DMS53 treated with DMSO at 0.1 percent for 48 hours (cell line): ENCODE data around the gene FMNL3.

ENCODE experiments used
- DNase-seq: peaks from one replicate; lab custom pipeline; 2025; ENCODE audit not compliant: unreplicated experiment; lab: John Stamatoyannopoulos, UW

Gene FMNL3

DNA sequence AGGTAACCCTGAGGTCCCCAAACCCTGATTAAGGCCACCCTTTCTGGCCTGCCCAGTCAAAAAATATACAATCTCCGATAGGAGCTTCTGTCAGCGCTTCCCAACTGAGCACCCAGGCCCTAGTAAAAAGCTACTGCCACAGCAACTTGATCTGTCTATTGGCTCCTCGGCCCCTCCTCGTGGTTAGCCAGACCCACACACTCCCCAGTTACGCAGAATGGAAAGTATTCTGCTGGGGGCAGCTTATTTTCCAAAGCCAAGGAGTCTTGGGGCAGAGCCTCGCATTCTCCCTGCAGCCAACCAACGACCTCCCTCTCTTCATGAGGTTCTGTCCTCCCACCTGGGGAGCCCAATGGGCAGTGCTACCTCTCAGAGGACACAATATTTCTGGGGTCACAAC lies 32.1 kb downstream of the FMNL3 start:
- DNase-seq = no peak

- no peak for DNase-seq
Observed at GRCh38 chr12:49674318-49674981, 32.8 kb downstream of the FMNL3 start.

DNA sequence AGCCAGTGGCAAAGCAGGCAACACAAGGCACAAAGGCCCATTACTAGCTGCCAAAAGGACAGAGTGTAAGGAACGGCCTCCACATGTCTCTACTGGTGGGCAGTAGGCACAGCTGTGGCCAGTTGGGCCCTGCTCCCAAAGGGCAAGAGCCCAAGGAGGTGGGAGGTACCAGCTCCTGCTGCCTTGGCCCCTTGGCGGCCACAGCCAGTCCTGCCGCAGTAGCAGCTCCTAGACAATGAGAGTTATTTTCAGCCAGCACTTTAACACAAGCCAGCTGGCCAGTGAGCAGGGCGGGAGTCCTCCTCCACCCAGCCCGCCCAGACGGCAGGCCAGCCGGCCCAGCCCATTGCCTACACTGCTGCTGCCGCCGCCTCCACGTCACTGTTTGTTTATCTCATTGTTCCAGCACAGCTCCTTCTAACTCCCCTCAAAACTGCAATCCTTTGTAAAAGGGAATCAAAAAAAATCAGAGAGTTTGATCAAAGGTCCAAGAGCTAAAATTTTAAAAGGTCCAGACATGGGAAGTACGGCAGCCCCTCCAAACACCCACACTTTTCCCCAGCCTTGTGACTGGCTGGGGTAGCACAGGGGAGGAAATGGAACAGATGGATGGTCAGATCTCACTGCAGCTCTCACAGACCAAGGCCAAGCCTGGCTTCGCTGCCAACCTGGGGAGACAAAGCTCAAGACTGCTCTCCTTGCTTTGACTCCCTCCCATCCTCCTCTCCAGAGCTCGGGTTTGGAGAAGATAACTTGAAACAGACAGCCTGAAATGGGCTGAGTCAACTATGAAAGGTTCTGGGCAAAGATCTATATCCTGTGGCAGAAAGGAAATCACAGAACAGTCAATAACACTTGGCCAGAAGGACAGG lies 33.5 kb downstream of the FMNL3 start:
- DNase-seq = peak; percentile 86

DNA sequence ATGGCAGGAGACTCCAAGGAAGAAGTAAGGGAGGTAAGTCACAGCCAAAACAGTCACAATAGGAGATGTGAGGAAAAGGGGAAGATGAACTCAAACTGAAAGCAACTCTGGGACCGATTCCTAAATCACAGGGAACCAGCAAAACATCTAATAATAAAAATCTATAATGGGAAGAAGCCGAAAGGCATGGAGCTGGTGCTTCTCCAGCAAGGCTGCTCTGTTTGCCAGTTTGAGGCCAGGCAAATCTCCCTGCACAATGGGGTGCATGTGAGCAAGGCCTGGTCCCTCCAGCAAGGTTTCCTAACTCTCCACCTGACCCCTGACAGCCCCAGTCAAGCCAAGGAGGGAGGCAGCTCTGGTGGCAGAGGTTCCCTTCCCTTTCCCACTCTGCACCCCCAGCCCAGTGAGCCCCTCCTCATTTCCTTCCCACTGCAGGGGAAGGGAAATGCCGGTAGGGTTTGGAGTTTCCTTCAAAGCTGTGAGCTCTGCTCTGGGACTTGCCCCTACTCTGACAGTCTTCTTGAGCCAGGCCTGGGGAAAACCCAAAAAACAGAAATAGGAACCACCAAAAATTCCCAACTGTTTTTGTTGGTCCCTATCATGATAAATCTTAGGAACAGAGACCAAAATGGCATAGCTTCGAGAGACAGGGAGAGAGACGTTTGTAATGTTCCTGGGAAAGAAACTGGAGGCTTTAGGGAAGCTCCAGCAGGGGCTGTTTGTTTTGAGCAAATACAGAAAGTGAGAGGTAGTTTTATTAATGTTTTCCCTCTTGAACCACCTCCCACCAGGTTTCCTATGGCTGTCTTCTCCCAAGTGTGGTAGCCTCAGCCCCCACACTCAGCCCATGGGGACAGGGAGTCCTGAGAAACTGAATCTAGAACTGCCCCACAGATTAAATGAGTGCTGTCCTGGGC lies 34.6 kb downstream of the FMNL3 start:
- no peak for DNase-seq

DNA sequence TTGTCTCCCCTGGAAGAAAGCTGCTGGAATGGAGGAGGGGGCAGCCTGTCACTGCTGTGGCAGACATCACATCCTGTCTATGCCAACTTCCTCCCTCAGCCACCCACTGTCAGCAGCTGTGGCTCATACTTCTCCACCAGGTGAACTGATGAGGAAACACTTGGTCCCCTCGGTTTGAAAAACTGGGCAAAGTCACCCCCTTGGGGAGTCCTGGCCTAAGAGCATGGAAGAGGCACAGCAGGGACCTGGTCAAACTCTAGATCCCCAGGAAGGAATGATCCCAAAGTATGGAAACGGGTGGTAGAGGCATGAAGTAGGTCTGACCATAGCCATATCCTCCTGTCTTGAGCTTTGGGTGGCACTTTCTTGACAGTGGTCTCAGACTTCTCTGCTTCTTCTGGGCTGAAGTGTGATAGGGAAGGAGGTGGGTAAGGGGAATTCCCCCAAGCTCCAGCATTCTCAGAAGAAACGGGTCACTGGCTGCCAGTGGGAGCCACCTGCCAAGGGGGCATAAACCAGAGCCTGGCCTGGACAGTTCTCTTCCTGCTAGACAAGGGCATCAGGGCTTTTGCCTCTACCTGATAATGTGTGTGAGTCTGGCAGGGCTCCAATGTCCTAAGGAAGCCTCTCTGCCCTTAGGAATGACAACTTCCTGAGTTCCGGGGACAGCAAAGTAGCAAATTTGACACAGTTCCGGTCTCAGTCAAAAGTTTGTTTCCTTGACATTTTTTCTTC lies 36.0 kb downstream of the FMNL3 start:
- DNase-seq = no peak

DNA sequence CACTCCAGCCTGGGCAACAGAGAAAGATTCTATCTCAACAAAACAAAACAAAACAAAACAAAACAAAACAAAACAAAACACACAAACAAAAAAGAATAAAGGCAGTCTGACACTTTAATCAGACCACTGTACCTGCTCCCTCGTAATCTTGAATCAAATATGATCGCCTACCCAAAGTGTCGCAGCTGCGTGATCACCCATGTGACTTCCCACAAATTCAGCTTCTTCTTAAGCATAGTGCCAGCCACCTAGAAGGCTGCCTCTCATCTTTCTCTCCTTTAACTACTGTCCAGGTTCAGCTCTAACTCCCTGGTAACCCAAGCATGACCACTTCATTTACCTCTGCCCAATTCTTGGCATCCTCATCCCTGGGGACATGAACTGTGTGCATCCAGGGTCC lies 37.4 kb downstream of the FMNL3 start:
- DNase-seq = no peak

- no peak for DNase-seq
Observed at GRCh38 chr12:49667325-49668090, 39.7 kb downstream of the FMNL3 start.

DNA sequence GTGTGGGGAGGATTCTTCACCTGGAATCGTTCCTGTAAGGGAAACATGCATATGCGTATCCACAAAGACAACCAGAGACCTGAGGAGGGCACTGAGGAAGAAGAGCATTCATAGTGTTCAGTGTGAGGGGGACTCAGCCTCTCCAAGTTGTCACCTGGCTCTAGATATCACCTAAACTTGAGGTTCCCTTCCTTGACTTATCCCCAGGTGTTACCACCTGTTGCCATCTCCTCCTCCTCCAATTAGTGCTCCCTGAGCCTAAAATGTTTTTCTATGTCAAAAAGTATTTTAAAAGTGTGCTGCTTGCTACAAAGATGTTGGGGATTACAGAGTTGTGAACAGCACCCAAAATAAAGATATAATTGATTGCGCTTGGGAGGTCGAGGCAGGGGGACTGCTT lies 41.0 kb downstream of the FMNL3 start:
- no peak for DNase-seq

DNA sequence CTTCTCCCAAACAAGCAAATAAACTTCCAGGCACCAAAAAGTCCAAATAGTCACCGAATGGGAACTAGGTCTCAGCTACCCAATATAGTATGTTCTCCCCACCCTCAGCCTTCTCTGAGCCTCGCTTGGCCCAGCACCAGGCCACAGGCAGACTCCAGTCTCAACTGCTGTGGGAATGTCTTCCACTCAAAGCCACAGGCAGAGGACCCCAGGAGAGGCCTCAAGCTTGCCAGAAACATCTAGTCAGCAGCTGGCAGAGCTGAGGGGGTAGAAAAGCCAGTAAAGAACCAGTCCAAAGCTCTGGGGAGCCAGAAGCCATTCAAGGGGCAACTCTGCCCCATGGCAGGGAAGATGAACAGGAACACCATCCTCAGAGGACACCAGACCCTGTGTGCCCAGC lies 41.8 kb downstream of the FMNL3 start:
- no peak for DNase-seq

DNA sequence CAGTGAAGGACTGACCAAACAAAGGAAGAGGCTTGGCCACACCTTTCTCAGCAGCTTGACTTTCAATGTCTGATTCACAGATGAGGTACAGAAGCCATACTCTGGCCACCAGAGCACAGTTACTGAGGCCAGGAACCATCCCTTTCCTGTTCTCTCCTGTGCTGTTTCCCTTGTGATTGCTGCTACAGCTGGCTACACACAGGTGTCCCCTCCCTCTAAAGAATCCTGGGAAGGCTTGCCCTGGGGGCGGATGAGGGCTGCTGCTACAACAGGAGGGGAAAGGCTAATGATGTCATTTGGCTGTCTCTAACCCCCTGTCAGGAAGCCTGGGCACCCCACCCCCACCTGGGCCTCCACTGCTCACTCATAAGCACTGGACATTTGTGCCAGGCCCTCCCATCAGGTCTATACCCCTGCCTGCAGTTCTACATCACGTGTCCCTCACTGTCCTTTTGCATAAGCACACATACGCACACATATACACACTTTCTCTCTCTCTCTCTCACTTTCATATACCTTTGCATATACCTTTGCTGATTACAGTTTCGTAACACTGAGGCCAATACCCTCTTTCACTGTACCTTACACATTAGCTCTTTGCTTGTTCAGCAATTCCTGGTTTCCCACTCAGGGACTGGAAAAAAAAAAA lies 42.5 kb downstream of the FMNL3 start:
- DNase-seq = no peak

DNA sequence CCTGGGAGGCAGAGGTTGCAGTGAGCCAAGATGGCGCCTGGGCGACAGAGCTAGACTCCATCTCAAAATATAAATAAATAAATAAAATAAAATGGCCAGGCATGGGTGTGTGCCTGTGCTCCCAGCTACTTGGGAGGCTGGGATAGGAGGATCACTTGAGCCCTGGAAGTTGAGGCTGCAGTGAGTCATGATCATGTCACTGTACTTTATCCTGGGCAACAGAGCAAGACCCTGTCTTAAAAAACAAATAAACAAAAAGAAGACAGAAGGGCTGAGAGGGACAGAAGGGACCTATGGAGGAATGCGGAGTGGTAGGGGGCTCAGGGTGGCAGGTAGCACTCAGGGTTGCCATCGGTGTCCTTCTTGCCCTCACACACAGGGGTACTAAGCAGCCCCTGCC lies 43.0 kb downstream of the FMNL3 start:
- no peak for DNase-seq

DNA sequence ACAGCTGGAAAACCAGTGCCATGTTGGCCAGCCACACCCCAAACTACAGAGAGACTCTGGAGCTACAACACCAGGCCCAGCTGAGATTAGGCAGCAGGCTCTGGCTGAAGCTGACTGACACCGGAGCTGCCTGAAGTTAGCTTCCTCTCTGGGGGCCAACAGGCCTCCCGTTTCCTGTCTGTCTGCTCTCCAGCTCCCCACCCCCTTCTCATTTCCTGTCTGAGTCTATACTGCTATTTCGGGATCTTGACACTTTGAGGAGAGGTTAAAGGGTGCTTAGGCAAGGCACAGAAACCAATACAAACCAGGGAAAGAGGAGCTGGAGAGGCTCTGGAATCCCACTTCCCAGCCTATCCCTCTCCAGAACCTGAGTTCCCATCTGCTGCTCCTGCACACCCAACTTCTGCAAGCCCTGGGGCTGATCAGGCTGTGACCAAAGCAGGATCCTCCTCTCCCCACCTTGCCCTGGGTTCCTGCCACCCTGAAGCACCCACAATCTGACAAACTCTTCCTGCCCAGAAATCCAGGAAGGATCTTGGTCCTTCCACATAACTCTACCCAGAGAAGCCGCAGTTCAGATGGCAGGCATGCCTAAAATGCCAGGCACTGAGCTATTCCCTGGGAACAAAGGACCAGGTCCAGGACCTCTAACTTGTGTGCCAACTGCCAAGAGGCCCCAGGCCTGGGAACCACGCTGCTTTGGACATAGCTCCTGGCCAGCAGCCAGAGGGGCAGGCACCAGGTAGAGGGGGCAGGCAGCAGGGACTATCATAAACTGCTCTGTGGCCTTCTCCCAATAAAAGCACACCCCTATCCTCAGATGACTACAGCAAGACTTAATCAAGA lies 44.0 kb downstream of the FMNL3 start:
- peak; percentile 59 for DNase-seq

DNA sequence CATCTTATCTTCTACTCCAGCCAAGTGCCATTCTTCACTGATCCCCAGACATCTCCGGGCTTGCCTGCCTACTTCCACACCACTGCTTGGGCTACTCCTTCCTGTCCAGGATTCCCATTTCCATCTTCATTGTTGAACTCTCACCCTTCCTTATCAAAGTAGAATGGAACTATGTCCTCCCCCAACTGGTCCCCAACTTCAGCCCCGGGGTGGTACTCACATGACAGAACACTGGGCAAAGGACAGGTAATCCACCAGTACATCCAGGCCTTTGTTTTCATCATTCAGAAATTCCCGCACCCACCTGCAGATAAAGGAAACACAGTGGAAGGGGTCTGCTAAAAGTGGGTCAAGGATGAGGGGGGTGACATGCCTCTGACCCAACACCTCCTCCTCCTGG lies 45.5 kb downstream of the FMNL3 start:
- no peak for DNase-seq

DNA sequence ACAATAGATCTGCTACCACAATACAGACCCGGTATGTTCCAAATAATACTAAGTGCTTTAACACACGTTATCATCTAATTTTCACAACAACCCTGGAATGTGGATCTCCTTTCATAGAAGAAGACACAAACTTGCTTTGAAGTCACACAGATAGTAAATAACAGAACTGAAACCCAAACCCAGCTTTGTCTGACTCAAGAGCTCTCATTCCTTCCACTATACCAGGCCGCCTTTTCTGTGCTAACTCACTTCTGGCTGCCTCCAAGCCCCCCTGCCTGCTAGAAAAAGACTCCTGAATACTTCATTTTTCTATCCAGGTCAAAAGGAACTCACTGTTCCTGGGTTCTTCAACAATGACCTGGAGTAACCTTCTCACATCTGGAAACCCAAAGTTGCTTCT lies 46.0 kb downstream of the FMNL3 start:
- DNase-seq = no peak

- DNase-seq = no peak
Observed at GRCh38 chr12:49659753-49660152, 47.5 kb downstream of the FMNL3 start.

GRCh38 chr12:49658276-49658675 lies 48.9 kb downstream of the FMNL3 start:
- DNase-seq = no peak

DNA sequence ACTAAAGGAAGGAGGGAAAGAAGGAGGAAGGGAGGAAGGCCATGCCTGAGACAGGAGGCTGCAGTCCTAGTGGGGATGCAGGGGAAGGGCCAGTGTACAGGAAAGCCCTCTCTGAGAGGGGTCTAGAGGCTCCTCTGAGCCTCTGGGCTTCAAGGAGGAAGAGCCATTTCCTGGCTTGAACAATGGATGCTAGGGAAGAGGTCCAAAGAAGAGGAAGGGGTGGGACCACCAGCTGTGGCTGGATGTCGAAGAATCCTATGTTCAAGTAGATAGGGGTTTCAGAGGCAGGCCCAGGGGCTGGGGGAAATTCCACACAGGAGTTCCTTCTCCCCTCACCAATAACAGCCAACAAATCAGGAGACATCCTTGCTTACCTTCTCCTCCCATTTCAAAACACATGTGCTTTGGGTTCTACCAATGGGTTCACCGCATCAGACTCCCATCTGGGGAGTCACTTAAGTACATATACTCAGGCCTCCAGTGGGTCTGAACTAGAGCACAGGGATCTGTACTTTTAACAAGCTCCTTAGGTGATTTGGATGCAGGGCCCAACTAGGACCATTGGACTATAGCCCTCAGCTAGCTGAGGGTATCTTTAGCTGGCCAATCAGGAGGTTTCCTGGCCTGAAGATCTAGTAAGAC lies 51.5 kb downstream of the FMNL3 start:
- DNase-seq = no peak

- DNase-seq = no peak
Observed at GRCh38 chr12:49654715-49655114, 52.5 kb downstream of the FMNL3 start.
